Measurements from ENCODE around the gene MIEN1. TPM values are rescaled to one million over a fixed set of nuclear protein-coding genes. Genes with fewer than 3 reads are reported as not detected.

Gene MIEN1
- total RNA-seq, 4 donors from 2014 or later = 32.4 to 52.7 (median 46.4) TPM

- no peak for TF ChIP-seq CTCF (IDR thresholded peaks at IDR 0.05; ENCODE audit: low read depth)
These were observed 17.4 kb upstream of the MIEN1 start for GRCh38 chr17:39747745-39748144.

GRCh38 chr17:39746145-39746461 is 15.8 kb upstream of the MIEN1 start:
- no peak for TF ChIP-seq CTCF (IDR thresholded peaks at IDR 0.05; ENCODE audit: low read depth)

- no peak for TF ChIP-seq CTCF (IDR thresholded peaks at IDR 0.05; ENCODE audit: low read depth)
These were observed 15.2 kb upstream of the MIEN1 start for GRCh38 chr17:39745335-39746144.

GRCh38 chr17:39744836-39745215 is 14.5 kb upstream of the MIEN1 start:
- no peak for TF ChIP-seq CTCF (IDR thresholded peaks at IDR 0.05; ENCODE audit: low read depth)

DNA sequence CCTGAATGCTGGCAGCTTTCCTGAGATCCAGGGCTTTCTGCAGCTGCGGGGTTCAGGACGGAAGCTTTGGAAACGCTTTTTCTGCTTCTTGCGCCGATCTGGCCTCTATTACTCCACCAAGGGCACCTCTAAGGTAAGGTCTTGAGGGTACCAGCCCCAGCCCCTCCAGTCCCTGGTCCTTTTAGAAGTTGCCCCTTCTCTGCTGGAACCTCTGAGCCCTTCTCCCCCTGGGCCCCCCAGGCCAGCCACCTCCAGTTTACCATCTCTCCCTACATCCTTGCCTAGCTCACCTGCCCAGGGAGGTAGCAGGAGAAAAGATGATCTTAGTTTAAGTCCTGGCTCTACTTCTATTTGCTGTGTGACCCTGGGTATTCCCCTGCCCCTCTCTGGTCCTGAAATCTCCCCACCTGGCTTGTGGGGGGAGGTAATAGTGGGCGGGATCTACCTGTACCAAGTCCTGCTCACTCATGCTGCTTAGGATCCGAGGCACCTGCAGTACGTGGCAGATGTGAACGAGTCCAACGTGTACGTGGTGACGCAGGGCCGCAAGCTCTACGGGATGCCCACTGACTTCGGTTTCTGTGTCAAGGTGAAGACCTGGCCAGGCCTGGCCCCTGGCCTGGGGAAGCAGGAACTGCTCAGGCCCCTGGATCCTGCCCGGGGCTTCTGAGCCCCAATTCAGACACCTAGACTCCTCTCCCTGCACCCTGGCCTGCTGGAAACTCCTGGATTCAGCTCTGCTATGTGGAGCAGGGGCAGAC is 13.9 kb upstream of the MIEN1 start:
- no peak for TF ChIP-seq CTCF (IDR thresholded peaks at IDR 0.05; ENCODE audit: low read depth)

DNA sequence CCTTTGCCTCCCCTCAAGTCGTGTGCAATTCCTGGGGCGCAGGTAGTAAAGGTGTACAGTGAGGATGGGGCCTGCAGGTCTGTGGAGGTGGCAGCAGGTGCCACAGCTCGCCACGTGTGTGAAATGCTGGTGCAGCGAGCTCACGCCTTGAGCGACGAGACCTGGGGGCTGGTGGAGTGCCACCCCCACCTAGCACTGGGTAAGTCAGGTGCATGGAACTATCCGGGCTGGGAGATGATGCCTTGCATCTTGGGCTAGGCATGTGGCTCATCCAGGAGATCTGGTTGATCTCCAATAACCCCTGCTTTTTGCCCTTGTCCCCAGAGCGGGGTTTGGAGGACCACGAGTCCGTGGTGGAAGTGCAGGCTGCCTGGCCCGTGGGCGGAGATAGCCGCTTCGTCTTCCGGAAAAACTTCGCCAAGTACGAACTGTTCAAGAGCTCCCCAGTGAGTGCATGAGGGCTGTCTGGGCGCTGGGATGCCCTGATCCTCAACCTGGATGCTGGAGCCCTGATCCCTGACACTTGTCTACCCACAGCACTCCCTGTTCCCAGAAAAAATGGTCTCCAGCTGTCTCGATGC is 12.6 kb upstream of the MIEN1 start:
- no peak for TF ChIP-seq CTCF (IDR thresholded peaks at IDR 0.05; ENCODE audit: low read depth)
